Measurements from ENCODE around the gene BYSL. TPM values are rescaled to one million over a fixed set of nuclear protein-coding genes. Genes with fewer than 3 reads are reported as not detected.

Gene BYSL
- polyA plus RNA-seq, 1 donor from 2014 or later, result 19.8 TPM

- H3K27ac ChIP-seq (ENCODE audit: low read length), result no peak overlapping the region
- H3K9ac ChIP-seq (ENCODE audit: low read length), result no peak overlapping the region
- H3K36me3 ChIP-seq (ENCODE audit: insufficient read depth, low read length), result no peaks in the 10 kb centered on the region
- H3F3A ChIP-seq (ENCODE audit: insufficient read depth, low read length, poor library complexity, severe bottlenecking), result no peaks in the 10 kb centered on the region
- no peaks in the 10 kb centered on the region for H3K27me3 ChIP-seq (ENCODE audit: insufficient read depth, low read depth, low read length)
- no peak overlapping the region for H3K4me3 ChIP-seq (ENCODE audit: low read length)
- H3K9me3 ChIP-seq (ENCODE audit: low read length), result no peaks in the 10 kb centered on the region
- H3K79me2 ChIP-seq (replicated peaks; ENCODE audit: insufficient read depth, low read length), result no peaks in the 10 kb centered on the region
- no peak for TF ChIP-seq EP300 (conservative IDR thresholded peaks at IDR 0.05; ENCODE audit: poor library complexity, severe bottlenecking)
- TF ChIP-seq CTCF (IDR thresholded peaks at IDR 0.05; ENCODE audit: poor library complexity, severe bottlenecking), result no peak
- TF ChIP-seq TAF1 (IDR thresholded peaks at IDR 0.05; ENCODE audit: low read depth), result no peak
- TF ChIP-seq SMC3 (conservative IDR thresholded peaks at IDR 0.05; ENCODE audit: poor library complexity), result no peak
- TF ChIP-seq POLR2AphosphoS5 (IDR thresholded peaks at IDR 0.05), result no peak
- no peak for TF ChIP-seq REST (IDR thresholded peaks at IDR 0.05; ENCODE audit: borderline replicate concordance)
- no peak for TF ChIP-seq RAD21 (conservative IDR thresholded peaks at IDR 0.05)
- TF ChIP-seq MXI1 (conservative IDR thresholded peaks at IDR 0.05; ENCODE audit: poor library complexity, severe bottlenecking), result no peak
- no peak for TF ChIP-seq EZH2 (IDR thresholded peaks at IDR 0.05; ENCODE audit: borderline replicate concordance, insufficient read depth, low read length, poor library complexity, severe bottlenecking)
- H3K9me2 ChIP-seq (ENCODE audit: insufficient read depth, low read length), result no peaks in the 10 kb centered on the region
- H4K20me1 ChIP-seq (ENCODE audit: insufficient read depth), result no peaks in the 10 kb centered on the region
- no peak overlapping the region for H3K4me2 ChIP-seq (ENCODE audit: low read length)
- H2AFZ ChIP-seq (ENCODE audit: low read depth, low read length), result no peak overlapping the region
Observed at GRCh38 chr6:41972826-41973225, 51.5 kb downstream of the BYSL start.

GRCh38 chr6:41974281-41974825 lies 53.1 kb downstream of the BYSL start:
- H3K27me3 ChIP-seq (ENCODE audit: insufficient read depth, low read depth, low read length), result no peaks in the 10 kb centered on the region
- no peaks in the 10 kb centered on the region for H3F3A ChIP-seq (ENCODE audit: insufficient read depth, low read length, poor library complexity, severe bottlenecking)
- H4K20me1 ChIP-seq (ENCODE audit: insufficient read depth), result no peaks in the 10 kb centered on the region
- no peak overlapping the region for H3K27ac ChIP-seq (ENCODE audit: low read length)
- no peaks in the 10 kb centered on the region for H3K9me2 ChIP-seq (ENCODE audit: insufficient read depth, low read length)
- H3K36me3 ChIP-seq (ENCODE audit: insufficient read depth, low read length), result no peaks in the 10 kb centered on the region
- no peak overlapping the region for H2AFZ ChIP-seq (ENCODE audit: low read depth, low read length)
- H3K9me3 ChIP-seq (ENCODE audit: low read length), result no peaks in the 10 kb centered on the region
- H3K9ac ChIP-seq (ENCODE audit: low read length), result no peak overlapping the region
- H3K79me2 ChIP-seq (replicated peaks; ENCODE audit: insufficient read depth, low read length), result no peaks in the 10 kb centered on the region
- TF ChIP-seq RAD21 (conservative IDR thresholded peaks at IDR 0.05) (no peak), EZH2 (IDR thresholded peaks at IDR 0.05; ENCODE audit: borderline replicate concordance, insufficient read depth, low read length, poor library complexity, severe bottlenecking) (no peak), SMC3 (conservative IDR thresholded peaks at IDR 0.05; ENCODE audit: poor library complexity) (no peak), TAF1 (IDR thresholded peaks at IDR 0.05; ENCODE audit: low read depth) (no peak), MXI1 (conservative IDR thresholded peaks at IDR 0.05; ENCODE audit: poor library complexity, severe bottlenecking) (no peak), EP300 (conservative IDR thresholded peaks at IDR 0.05; ENCODE audit: poor library complexity, severe bottlenecking) (no peak), POLR2AphosphoS5 (IDR thresholded peaks at IDR 0.05) (no peak), CTCF (IDR thresholded peaks at IDR 0.05; ENCODE audit: poor library complexity, severe bottlenecking) (no peak), REST (IDR thresholded peaks at IDR 0.05; ENCODE audit: borderline replicate concordance) (no peak)
- no peak overlapping the region for H3K4me3 ChIP-seq (ENCODE audit: low read length)
- no peak overlapping the region for H3K4me2 ChIP-seq (ENCODE audit: low read length)
